Activated naive CD4-positive, alpha-beta T cell treated with Interleukin-2 at 50 U/mL for 16 hours (primary cell): ENCODE measurements around the gene OR2AG1.
A peak's percentile ranks its signal among the peaks of the same experiment; 100 is the strongest.

Source experiments
- DNase-seq: peaks from one replicate; pipeline ENCODE4 v3.0.0-alpha.2; 2020

OR2AG1 gene

GRCh38 chr11:6782720-6783119 lies at the start of gene OR2AG1:
Gene OR2AG1 (plus strand): TSS chr11:6783020. CDS start chr11:6785038, 2,018 bp downstream.
- DNase-seq, result no peak

- DNase-seq, result no peak
Observed at GRCh38 chr11:6733326-6734275, 49.2 kb upstream of the OR2AG1 start.

GRCh38 chr11:6734616-6735015 lies 48.2 kb upstream of the OR2AG1 start:
- DNase-seq, result peak; percentile 16

- no peak for DNase-seq
Observed at GRCh38 chr11:6735306-6735705, 47.5 kb upstream of the OR2AG1 start.

GRCh38 chr11:6736495-6737121 lies 46.2 kb upstream of the OR2AG1 start:
- DNase-seq, result no peak

- DNase-seq, result peak; percentile 63
Observed at GRCh38 chr11:6737872-6738466, 44.9 kb upstream of the OR2AG1 start.

GRCh38 chr11:6738590-6738989 lies 44.2 kb upstream of the OR2AG1 start:
- no peak for DNase-seq

- DNase-seq, result peak; percentile 36
Observed at GRCh38 chr11:6742260-6742659, 40.6 kb upstream of the OR2AG1 start.

- no peak for DNase-seq
Observed at GRCh38 chr11:6745018-6745417, 37.8 kb upstream of the OR2AG1 start.

- no peak for DNase-seq
Observed at GRCh38 chr11:6745465-6746015, 37.3 kb upstream of the OR2AG1 start.

- peak; percentile 42 for DNase-seq
Observed at GRCh38 chr11:6746086-6746618, 36.7 kb upstream of the OR2AG1 start.

GRCh38 chr11:6746626-6747025 lies 36.2 kb upstream of the OR2AG1 start:
- DNase-seq, result no peak

GRCh38 chr11:6747097-6747668 lies 35.6 kb upstream of the OR2AG1 start:
- DNase-seq, result no peak

- DNase-seq, result peak; percentile 29
Observed at GRCh38 chr11:6755303-6755952, 27.4 kb upstream of the OR2AG1 start.

GRCh38 chr11:6755953-6756347 lies 26.9 kb upstream of the OR2AG1 start:
- DNase-seq, result no peak

GRCh38 chr11:6757373-6757967 lies 25.4 kb upstream of the OR2AG1 start:
- peak; percentile 61 for DNase-seq

- no peak for DNase-seq
Observed at GRCh38 chr11:6771926-6772893, 10.6 kb upstream of the OR2AG1 start, which contains the start of gene OR2AG2. Gene OR2AG2 (minus strand): TSS chr11:6771976. CDS start chr11:6768957, 3,019 bp downstream.

GRCh38 chr11:6778518-6778917 lies 4.3 kb upstream of the OR2AG1 start:
- no peak for DNase-seq

- no peak for DNase-seq
Observed at GRCh38 chr11:6780829-6781228, 2.0 kb upstream of the OR2AG1 start.

- DNase-seq, result no peak
Observed at GRCh38 chr11:6790546-6790945, 7.7 kb downstream of the OR2AG1 start.
